SK-N-SH (cell line): ENCODE measurements around the gene EMX1. TPM values are rescaled to one million over a fixed set of nuclear protein-coding genes. Genes with fewer than 3 reads are reported as not detected.

ENCODE experiments used
- CTCF ChIA-PET: fragments of 300-600, 350-600 bp; formaldehyde crosslinking; extraction: SDS; loops from one replicate; lab custom pipeline; 2021; lab: Yijun Ruan, JAX
- POLR2A ChIA-PET: fragments of 350-600 bp; sonication (Branson Sonifier 250); formaldehyde crosslinking; extraction: SDS; loops from one replicate; lab custom pipeline; 2020; ENCODE audit warnings: antibody characterized with exemption, inconsistent platforms; lab: Yijun Ruan, JAX
- DNase-seq: peaks from one replicate; pipeline ENCODE4 v3.0.0; 2012
- H2AFZ ChIP-seq: fragments of 200-600 bp; sonication (generic); 2 replicates; pipeline ENCODE4 v1.8.1; 2016; ENCODE audit warnings: antibody characterized with exemption, mild to moderate bottlenecking, low read depth
- H3F3A ChIP-seq: fragments of 200-600 bp; sonication (generic); replicated peaks from 2 replicates; pipeline ENCODE3; 2016; ENCODE audit warnings: antibody characterized with exemption, mild to moderate bottlenecking; ENCODE audit not compliant: insufficient read depth
- H3K27ac ChIP-seq, 2 experiments: fragments of 200-500 bp in 1 of 2; fragments of 200-600 bp in 1 of 2; sonication (Bioruptor generic) in 1 of 2; sonication (generic), shearing (Covaris generic) in 1 of 2; 2 replicates each; pipeline versions ENCODE4 v1.5.1 to v1.6.1; 2014 to 2016; ENCODE audit warnings: low read depth in 2 of 2, inconsistent platforms in 1 of 2, low read length in 1 of 2, mild to moderate bottlenecking in 1 of 2, mixed read lengths in 1 of 2
- H3K27me3 ChIP-seq: fragments of 200-600 bp; sonication (generic), shearing (Covaris generic); 2 replicates; pipeline ENCODE4 v1.6.1; 2016; ENCODE audit warnings: mixed run types; ENCODE audit not compliant: insufficient read depth
- H3K36me3 ChIP-seq, 2 experiments: fragments of 200-500 bp in 1 of 2; fragments of 200-600 bp in 1 of 2; sonication (Bioruptor generic) in 1 of 2; sonication (generic) in 1 of 2; replicated peaks in 1 of 2; 2 replicates each; pipeline versions ENCODE3 to v1.5.1; 2014 to 2016; ENCODE audit warnings: low read length in 1 of 2, mild to moderate bottlenecking in 1 of 2; ENCODE audit not compliant: insufficient read depth in 2 of 2, control insufficient read depth in 1 of 2
- H3K4me1 ChIP-seq, 2 experiments: fragments of 200-500 bp in 1 of 2; fragments of 200-600 bp in 1 of 2; sonication (Bioruptor generic) in 1 of 2; sonication (generic), shearing (Covaris generic) in 1 of 2; 2 replicates each; pipeline versions ENCODE4 v1.5.1 to v1.6.1; 2014 to 2016; ENCODE audit warnings: low read depth in 1 of 2, low read length in 1 of 2, mixed run types in 1 of 2; ENCODE audit not compliant: insufficient read depth in 2 of 2, control insufficient read depth in 1 of 2
- H3K4me2 ChIP-seq: fragments of 200-600 bp; sonication (generic), shearing (Covaris generic); 2 replicates; pipeline ENCODE4 v1.6.1; 2017; ENCODE audit warnings: mixed run types
- H3K4me3 ChIP-seq, 2 experiments: fragments of 200-500 bp in 1 of 2; fragments of 200-600 bp in 1 of 2; sonication (Bioruptor generic) in 1 of 2; sonication (generic), shearing (Covaris generic) in 1 of 2; 2 replicates each; pipeline versions ENCODE4 v1.5.1 to v1.8.1; 2014 to 2016; ENCODE audit warnings: low read depth in 2 of 2, inconsistent platforms in 1 of 2, low read length in 1 of 2, mild to moderate bottlenecking in 1 of 2, mixed read lengths in 1 of 2, moderate library complexity in 1 of 2
- H3K79me2 ChIP-seq: fragments of 200-600 bp; sonication (generic); 2 replicates; pipeline ENCODE4 v1.8.1; 2017; ENCODE audit warnings: mild to moderate bottlenecking; ENCODE audit not compliant: insufficient read depth
- H3K9ac ChIP-seq: fragments of 200-600 bp; sonication (generic); 2 replicates; pipeline ENCODE4 v1.6.1; 2017; ENCODE audit warnings: mixed run types
- H3K9me2 ChIP-seq: fragments of 200-600 bp; sonication (generic); 2 replicates; pipeline ENCODE4 v1.6.1; 2017; ENCODE audit warnings: mixed run types
- H3K9me3 ChIP-seq: fragments of 200-600 bp; sonication (generic); 2 replicates; pipeline ENCODE4 v1.6.1; 2017; ENCODE audit warnings: mixed run types, mild to moderate bottlenecking, moderate library complexity
- H4K20me1 ChIP-seq: fragments of 200-600 bp; sonication (generic); 2 replicates; pipeline ENCODE4 v1.6.1; 2017; ENCODE audit warnings: mild to moderate bottlenecking, mixed run types; ENCODE audit not compliant: insufficient read depth
- CTCF ChIP-seq: fragments of 200-600 bp; sonication (generic); IDR thresholded peaks from 2 replicates; pipeline ENCODE4 v1.6.1; 2017; ENCODE audit warnings: antibody characterized with exemption, mild to moderate bottlenecking, moderate library complexity
- EP300 ChIP-seq, 2 experiments: IDR thresholded peaks; 2 replicates each; pipeline versions ENCODE4 v1.4.0 to v1.6.1; 2012; ENCODE audit warnings: borderline replicate concordance in 1 of 2, low read depth in 1 of 2, low read length in 1 of 2
- EZH2phosphoT487 ChIP-seq: fragments of 200-600 bp; sonication (generic); IDR thresholded peaks from 2 replicates; pipeline ENCODE4 v1.6.1; 2017; ENCODE audit warnings: low read depth, mixed run types, mild to moderate bottlenecking, antibody characterized with exemption, moderate library complexity, borderline replicate concordance
- FOSL2 ChIP-seq: IDR thresholded peaks from 2 replicates; pipeline ENCODE4 v1.4.0; 2012; ENCODE audit warnings: low read depth, mild to moderate bottlenecking, moderate library complexity, borderline replicate concordance
- FOXJ3 ChIP-seq: sonication (generic); formaldehyde crosslinking; IDR thresholded peaks from 2 replicates; pipeline ENCODE4 v1.5.1; 2020; ENCODE audit warnings: mild to moderate bottlenecking, missing genetic modification reagents
- FOXM1 ChIP-seq: IDR thresholded peaks from 2 replicates; pipeline ENCODE4 v1.4.0; 2012; ENCODE audit warnings: low read depth, mild to moderate bottlenecking
- MAX ChIP-seq: IDR thresholded peaks from 2 replicates; pipeline ENCODE4 v1.4.0; 2012; ENCODE audit warnings: low read depth
- MEF2A ChIP-seq: IDR thresholded peaks from 2 replicates; pipeline ENCODE4 v1.4.0; 2012; ENCODE audit warnings: low read depth, borderline replicate concordance
- MXI1 ChIP-seq: IDR thresholded peaks from 2 replicates; pipeline ENCODE4 v1.6.1; 2012; ENCODE audit warnings: mild to moderate bottlenecking, low read depth, low read length, improper control_type of control experiment
- NFIC ChIP-seq: IDR thresholded peaks from 2 replicates; pipeline ENCODE4 v1.4.0; 2012; ENCODE audit warnings: borderline replicate concordance
- POLR2AphosphoS5 ChIP-seq: IDR thresholded peaks from 2 replicates; pipeline ENCODE4 v1.6.1; 2012; ENCODE audit warnings: low read depth, low read length
- RXRA ChIP-seq: IDR thresholded peaks from 2 replicates; pipeline ENCODE4 v1.4.0; 2012; ENCODE audit warnings: low read depth, mild to moderate bottlenecking, borderline replicate concordance
- TAF1 ChIP-seq: IDR thresholded peaks from 2 replicates; pipeline ENCODE4 v1.6.1; 2012; ENCODE audit warnings: low read depth, mild to moderate bottlenecking, low read length, moderate library complexity, borderline replicate concordance
- TCF12 ChIP-seq: IDR thresholded peaks from 2 replicates; pipeline ENCODE4 v1.4.0; 2012
- WGBS: methylation state at CpG from one replicate; pipeline ENCODE4 v1.1.6; 2017; ENCODE audit warnings: low lambda C conversion rate; 5-methylcytosine and 5-hydroxymethylcytosine counted together
- polyA plus RNA-seq, 3 experiments: library from polyadenylated mRNA; depleted of rRNA; stranded (reverse); fragments of >200 nt; gene quantifications; 2 replicates each; pipeline ENCODE4 v1.2.3, GENCODE V29; 2012
- TF ChIP-seq, protein P1 (sequence below): IDR thresholded peaks from 2 replicates; pipeline ENCODE4; 2012
- TF ChIP-seq, protein P2 (sequence below): IDR thresholded peaks from 2 replicates; pipeline ENCODE4 v1.6.1; 2012; ENCODE audit warnings: mild to moderate bottlenecking, low read depth, low read length, moderate library complexity
- TF ChIP-seq, protein P3 (sequence below): IDR thresholded peaks from 2 replicates; pipeline ENCODE4 v1.4.0; 2012; ENCODE audit warnings: low read depth, borderline replicate concordance
- TF ChIP-seq, protein P4 (sequence below): IDR thresholded peaks from 2 replicates; pipeline ENCODE4 v1.4.0; 2012; ENCODE audit warnings: low read depth, borderline replicate concordance

Gene EMX1
- polyA plus RNA-seq, 1 of the 3 experiments (the other 2 are of a cell fraction), result not detected

DNA sequence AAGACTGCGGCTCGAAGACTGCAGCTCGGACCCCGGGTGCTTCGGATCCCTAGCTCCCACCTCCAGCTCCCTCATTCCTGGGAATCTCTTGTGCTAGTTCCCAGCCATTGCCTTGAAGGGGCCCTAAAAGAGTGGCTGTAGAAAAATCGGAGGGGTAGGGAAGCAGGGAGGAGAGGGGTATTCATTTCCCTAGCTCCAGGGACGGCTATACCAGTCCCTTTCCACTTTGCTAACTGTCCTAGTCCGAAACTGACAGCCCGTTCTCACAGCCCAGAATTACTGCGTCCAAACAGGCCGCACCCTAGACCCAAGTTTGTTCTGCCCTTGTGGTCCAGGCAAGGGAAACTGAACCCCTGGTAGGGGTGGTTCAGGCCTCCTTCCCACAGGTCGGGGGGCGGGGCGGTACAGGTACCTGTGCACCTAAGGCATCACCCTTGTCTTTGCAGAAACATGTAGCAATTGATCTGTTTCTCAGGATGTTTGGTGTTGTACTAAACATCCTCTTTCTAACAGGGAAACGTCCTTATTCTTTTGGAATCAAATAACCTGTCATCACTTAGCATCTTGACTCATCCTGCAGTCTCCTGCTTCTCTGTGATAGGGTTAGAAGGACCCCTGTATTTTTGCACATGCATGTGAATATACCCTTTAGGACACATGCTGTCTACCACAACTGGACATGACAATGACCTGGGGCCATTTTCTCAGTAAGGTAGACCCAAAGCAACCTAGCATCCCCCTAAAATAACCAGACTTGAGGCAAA is 4.0 kb downstream of the EMX1 start:
- H3K4me2 ChIP-seq, result no peak overlapping the region
- no peaks in the 10 kb centered on the region for H3K36me3 ChIP-seq
- WGBS, result 32% methylated on average over 14 of the region's 15 CpGs
- ChIA-PET POLR2A (no interaction called here), CTCF (interaction anchor here (0.9 to 6.9 kb wide), 3 partner anchors 29 to 256 kb away, joined by 4 to 34 read pairs (median 11); partner anchors contain the start of gene SPR)
- peaks cover 7 to 11% of the 10 kb centered on the region in 2 experiments; a peak in 2 of 4 replicates for H3K4me1 ChIP-seq
- H2AFZ ChIP-seq, result no peak overlapping the region
- no peaks in the 10 kb centered on the region for H3F3A ChIP-seq
- no peaks in the 10 kb centered on the region for H3K79me2 ChIP-seq
- TF ChIP-seq MEF2A, result no peak
- TF ChIP-seq RXRA, result no peak
- TF ChIP-seq, protein P1, sequence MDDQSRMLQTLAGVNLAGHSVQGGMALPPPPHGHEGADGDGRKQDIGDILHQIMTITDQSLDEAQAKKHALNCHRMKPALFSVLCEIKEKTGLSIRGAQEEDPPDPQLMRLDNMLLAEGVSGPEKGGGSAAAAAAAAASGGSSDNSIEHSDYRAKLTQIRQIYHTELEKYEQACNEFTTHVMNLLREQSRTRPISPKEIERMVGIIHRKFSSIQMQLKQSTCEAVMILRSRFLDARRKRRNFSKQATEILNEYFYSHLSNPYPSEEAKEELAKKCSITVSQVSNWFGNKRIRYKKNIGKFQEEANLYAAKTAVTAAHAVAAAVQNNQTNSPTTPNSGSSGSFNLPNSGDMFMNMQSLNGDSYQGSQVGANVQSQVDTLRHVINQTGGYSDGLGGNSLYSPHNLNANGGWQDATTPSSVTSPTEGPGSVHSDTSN, result no peak
- TF ChIP-seq EP300 (IDR thresholded peaks at IDR 0.05; ENCODE audit: borderline replicate concordance in 1 of 2, low read depth in 1 of 2, low read length in 1 of 2), result no peak
- no peak for TF ChIP-seq TAF1
- no peak for TF ChIP-seq MXI1
- TF ChIP-seq POLR2AphosphoS5, result no peak
- TF ChIP-seq CTCF, result no peak
- TF ChIP-seq NFIC, result no peak
- TF ChIP-seq EZH2phosphoT487, result no peak; the same call in 1 of the 2 replicates
- TF ChIP-seq, protein P2, sequence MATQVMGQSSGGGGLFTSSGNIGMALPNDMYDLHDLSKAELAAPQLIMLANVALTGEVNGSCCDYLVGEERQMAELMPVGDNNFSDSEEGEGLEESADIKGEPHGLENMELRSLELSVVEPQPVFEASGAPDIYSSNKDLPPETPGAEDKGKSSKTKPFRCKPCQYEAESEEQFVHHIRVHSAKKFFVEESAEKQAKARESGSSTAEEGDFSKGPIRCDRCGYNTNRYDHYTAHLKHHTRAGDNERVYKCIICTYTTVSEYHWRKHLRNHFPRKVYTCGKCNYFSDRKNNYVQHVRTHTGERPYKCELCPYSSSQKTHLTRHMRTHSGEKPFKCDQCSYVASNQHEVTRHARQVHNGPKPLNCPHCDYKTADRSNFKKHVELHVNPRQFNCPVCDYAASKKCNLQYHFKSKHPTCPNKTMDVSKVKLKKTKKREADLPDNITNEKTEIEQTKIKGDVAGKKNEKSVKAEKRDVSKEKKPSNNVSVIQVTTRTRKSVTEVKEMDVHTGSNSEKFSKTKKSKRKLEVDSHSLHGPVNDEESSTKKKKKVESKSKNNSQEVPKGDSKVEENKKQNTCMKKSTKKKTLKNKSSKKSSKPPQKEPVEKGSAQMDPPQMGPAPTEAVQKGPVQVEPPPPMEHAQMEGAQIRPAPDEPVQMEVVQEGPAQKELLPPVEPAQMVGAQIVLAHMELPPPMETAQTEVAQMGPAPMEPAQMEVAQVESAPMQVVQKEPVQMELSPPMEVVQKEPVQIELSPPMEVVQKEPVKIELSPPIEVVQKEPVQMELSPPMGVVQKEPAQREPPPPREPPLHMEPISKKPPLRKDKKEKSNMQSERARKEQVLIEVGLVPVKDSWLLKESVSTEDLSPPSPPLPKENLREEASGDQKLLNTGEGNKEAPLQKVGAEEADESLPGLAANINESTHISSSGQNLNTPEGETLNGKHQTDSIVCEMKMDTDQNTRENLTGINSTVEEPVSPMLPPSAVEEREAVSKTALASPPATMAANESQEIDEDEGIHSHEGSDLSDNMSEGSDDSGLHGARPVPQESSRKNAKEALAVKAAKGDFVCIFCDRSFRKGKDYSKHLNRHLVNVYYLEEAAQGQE, result no peak
- no peak for TF ChIP-seq FOSL2
- TF ChIP-seq, protein P3, sequence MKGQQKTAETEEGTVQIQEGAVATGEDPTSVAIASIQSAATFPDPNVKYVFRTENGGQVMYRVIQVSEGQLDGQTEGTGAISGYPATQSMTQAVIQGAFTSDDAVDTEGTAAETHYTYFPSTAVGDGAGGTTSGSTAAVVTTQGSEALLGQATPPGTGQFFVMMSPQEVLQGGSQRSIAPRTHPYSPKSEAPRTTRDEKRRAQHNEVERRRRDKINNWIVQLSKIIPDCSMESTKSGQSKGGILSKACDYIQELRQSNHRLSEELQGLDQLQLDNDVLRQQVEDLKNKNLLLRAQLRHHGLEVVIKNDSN, result no peak
- TF ChIP-seq MAX, result no peak
- TF ChIP-seq, protein P4, sequence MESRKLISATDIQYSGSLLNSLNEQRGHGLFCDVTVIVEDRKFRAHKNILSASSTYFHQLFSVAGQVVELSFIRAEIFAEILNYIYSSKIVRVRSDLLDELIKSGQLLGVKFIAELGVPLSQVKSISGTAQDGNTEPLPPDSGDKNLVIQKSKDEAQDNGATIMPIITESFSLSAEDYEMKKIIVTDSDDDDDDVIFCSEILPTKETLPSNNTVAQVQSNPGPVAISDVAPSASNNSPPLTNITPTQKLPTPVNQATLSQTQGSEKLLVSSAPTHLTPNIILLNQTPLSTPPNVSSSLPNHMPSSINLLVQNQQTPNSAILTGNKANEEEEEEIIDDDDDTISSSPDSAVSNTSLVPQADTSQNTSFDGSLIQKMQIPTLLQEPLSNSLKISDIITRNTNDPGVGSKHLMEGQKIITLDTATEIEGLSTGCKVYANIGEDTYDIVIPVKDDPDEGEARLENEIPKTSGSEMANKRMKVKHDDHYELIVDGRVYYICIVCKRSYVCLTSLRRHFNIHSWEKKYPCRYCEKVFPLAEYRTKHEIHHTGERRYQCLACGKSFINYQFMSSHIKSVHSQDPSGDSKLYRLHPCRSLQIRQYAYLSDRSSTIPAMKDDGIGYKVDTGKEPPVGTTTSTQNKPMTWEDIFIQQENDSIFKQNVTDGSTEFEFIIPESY, result no peak
- no peak for TF ChIP-seq FOXM1
- TF ChIP-seq TCF12, result no peak
- TF ChIP-seq FOXJ3 (CRISPR knock-in tag), result no peak
- peaks cover 18% of the 10 kb centered on the region for H4K20me1 ChIP-seq
- no peak overlapping the region for H3K4me3 ChIP-seq
- no peaks in the 10 kb centered on the region for H3K9me3 ChIP-seq
- H3K9ac ChIP-seq, result no peak overlapping the region
- DNase-seq, result peak; percentile 18
- H3K27ac ChIP-seq, result no peak overlapping the region
- no peaks in the 10 kb centered on the region for H3K9me2 ChIP-seq
- H3K27me3 ChIP-seq, result peaks cover 99% of the 10 kb centered on the region
